Dedifferentiated amniotic fluid mesenchymal stem cell (primary cell): Measurements from ENCODE around the gene GPRIN1.

Experiments used
- DNase-seq: peaks from one replicate; pipeline ENCODE4 v3.0.0-alpha.2; 2016; ENCODE audit errors: extremely low spot score

Gene GPRIN1

DNA sequence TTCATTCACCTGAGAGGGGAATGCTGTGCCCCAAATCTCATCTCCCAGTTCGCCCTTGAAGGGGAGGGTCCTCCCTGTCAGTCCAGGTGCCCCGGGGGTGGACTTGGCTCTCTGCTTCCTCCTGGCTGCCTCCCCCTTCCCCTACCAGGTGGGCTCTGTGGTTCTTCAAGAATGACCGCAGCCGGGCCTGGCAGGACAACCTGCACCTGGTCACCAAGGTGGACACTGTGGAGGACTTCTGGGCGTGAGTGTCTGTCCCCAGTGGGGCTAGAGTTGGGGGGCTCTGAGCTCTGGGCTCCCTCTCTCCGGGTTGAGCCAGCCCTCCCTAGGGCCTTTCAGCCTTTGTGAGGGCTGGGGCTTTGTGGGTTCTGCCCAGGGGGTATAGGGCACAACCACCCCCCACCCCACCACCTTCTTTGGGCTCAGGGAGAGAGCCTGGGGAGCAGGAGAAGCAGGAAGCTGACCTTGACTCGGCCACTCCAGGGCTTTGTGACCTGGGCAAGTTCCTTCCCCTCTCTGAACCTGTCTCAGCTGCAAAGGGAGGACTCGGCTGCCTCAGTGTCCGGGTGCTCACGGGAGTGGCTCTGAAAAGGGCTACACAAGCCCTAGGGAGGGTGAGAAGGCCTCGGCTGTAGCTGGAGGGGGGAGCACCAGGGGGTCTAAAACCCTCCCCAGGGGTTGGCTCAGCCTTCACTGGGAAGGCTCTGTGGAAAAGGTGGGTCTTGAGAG lies 33.7 kb upstream of the GPRIN1 start:
- DNase-seq, result no peak

DNA sequence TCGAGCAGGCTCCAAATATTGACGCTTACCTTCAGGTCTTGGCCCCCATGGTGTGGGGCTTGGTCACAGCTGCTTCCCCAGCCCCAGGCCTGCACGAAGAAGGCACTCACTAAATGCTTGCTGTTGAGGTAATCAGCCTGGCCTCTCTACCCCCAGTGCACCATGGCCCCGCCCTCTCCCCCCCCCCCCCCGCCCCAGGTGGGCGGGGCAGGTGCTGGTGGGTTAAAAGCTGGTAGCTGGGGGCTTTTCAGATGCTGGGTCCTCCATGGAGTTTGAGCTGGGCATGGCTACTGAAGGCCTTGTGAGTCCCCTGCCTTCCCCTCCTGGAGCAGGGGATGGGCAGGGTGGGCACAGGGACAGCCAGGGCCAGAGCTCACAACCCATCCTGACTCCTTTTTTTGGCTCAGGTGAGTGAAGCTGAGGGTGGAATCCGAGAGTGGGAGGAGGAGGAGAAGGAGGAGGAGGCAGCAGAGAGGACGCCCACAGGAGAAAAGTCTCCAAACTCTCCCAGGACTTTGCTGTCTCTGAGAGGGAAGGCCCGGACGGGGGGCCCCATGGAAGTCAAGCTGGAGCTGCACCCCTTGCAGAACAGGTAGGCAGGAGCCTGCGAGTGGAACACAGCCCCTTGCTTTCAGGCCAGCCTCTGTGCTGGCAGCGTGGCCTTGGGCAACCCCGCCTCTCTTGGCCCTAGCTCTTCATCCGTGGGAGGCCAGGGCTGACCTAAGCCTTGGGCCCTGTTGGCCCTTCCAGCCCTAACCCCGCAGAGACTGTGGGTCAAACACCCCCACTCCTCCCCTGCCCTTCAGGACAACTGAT lies 32.9 kb upstream of the GPRIN1 start:
- DNase-seq, result no peak

- DNase-seq, result no peak
Observed at GRCh38 chr5:176640616-176641015, 30.7 kb upstream of the GPRIN1 start.

DNA sequence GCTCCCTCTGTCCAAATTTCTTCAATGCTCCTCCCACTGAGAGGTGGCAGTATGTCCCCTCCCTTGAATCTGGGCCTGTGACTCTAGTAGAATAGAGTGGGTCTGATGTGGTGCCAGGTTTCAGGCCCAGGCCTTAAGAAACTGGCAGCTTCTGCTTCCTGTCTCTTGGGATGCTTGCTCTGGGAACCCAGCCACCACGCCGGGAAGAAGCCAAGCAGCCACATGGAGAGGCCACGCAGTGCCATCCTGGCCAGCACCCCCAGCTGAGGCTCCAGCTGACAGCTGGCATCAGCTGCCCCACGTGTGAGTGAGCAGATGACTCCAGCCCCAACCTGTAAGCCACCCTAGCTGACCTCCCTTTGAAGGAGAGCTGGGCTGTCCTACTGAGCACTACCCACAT lies 30.0 kb upstream of the GPRIN1 start:
- DNase-seq, result no peak

DNA sequence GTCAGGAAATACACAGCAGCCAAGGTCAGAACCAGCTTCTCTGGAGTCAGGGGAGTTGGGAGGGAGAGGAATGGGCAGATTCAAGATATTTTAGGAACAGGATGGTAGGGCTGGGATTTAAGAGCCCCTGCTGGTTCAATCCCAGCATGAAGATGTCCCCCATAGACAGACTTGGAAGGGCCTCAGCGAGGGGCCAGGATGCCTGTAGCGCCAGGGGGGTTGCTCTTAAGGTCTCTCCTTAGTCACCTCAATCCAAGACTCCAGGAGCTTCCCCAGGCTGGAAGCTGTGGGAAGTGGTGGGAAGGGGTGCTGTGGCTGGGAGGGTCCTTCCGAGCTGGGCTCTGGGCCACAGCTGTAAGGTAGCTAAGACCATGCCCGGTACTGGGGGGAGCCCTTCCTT lies 29.3 kb upstream of the GPRIN1 start:
- no peak for DNase-seq

- no peak for DNase-seq
Observed at GRCh38 chr5:176638437-176638836, 28.5 kb upstream of the GPRIN1 start.

DNA sequence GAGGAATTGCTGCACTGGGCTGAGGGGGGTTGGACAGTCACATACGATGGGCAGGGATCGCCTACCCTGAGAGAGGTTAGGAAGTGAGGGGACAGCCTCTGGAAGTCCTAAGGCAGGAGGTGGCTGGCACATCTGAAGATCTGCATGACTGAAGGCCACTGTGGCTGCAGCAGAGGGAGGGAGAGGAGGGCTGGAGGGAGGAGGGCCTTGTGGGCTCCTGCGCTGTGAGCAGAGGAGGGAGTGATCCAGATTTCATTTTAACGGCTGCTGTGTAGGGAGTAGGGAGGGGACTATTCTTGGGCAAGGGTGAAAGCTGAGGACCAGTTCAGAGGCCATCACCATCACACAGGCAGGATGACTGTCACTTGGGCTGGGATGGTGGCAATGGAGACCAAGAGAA lies 27.6 kb upstream of the GPRIN1 start:
- DNase-seq, result no peak

DNA sequence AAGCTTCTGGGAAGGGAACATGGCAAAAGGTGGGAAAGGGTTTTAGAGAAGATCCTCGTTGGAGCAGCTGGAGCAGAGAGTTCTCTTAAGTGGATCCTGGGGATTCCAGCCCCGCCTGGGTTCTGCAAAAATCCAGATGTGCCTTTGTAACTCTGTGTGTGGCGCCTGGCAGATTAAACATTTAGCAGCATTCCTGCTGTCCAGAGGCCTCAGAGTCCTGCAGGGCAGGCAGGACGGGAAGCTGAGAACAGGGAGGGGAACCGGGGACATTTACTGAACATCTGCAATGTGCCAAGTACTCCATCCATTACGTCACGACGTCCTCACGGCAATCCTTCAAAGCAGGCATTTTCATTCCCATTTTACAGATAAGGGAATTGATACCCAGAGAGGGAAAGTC lies 26.5 kb upstream of the GPRIN1 start:
- no peak for DNase-seq

DNA sequence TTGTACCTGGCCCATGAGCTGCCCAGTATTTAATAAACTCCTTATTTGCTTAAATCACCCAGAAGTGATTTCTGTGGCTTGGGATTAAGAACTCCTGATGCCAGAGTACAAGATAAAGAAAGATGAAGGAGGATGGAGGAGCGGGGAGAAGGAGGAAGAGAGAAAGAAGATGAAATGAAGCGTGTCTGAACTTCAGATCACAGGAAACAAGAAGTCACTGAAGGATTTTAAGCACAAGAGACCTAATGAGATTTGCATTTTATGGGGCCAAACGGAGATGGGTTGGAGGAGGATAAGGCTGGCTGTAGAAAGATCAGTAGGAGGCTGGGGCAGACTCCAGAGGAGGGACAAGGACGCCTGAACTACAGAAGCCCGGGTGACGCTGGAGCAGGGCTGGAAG lies 23.6 kb upstream of the GPRIN1 start:
- DNase-seq, result no peak

DNA sequence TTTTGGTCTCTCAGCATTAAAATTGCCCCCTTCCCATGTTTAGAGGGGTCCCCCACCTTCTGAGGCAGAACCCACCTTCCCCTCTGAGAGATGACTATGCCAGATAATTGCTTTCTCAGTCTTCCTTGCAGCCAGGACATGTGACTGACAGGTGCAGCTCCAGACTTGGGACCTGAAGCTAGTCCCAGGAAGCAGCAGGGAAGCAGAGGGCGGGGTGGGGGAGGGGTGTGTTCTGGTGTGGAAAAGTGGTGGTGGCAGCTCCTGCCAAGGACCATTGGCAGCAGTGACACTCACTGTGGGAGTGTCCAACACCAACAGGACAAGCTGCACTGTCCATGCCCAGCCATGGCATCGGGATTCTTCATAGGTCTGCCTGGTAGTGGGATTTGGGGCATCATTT lies 22.8 kb upstream of the GPRIN1 start:
- DNase-seq, result no peak

GRCh38 chr5:176631383-176632200 lies 21.6 kb upstream of the GPRIN1 start:
- DNase-seq, result no peak

DNA sequence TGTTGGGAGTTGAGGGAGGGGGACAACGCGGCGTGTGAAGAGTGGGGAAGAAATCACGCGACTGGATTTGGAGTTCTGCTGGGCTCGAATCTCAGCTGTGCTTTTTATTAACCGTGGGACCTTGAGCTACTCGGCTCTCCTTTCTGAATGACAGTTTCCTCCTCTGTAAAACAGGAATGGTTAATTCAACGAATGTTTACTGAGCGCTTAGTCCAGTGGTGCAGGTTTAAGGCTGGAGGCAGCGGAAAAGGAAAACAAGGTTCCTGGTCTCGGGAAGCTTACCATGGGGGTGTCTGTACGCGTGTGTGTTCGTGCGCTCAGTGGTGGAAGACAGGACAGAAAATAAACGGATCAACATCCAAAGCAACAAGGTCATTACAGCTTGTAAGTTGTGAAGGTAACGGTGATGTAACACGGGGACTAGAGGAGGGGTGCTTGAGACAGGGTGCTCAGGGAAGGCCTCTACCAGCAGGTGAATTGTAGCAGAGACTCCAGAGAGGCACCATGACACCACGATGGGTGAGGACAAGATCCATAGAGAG lies 20.8 kb upstream of the GPRIN1 start:
- DNase-seq, result no peak

DNA sequence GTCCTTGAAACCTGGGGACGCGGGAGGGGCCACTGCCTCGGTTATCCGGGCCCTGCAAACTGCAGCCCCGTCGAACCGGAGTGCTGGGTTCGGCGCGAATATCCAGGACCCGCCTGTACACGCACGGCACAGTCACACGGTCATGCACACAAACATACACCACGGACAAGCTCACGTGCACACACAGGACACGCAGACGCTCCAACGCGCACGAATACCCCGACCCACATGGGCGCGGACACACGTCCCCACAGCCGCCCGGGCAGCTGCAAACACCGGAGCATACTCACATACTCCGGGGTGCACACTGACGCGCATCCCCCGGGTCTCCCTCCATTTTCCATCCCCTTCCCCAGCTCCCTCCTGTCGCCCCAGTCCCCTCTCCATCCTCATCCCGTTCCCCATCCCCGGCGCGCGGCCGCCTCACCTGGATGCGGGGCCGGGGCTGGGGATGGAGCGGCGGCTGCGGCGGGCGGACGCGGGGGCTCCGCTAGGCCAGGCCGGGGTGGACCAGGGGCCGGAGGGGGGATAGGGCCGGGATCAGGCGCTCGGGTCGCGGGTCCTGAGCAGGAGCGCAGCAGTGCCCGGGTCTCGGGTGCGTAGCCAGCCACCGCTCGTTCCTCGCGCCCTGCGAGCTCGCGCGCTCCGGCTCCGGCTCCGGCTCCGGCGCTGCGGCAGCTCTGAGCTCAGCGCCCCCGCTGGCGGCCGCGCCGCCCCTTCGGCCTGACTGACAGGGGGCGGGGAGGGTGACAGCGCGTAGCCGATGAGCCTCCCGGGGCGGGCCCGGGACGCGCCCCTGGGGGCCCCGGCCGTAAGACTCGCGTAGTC lies 20.1 kb upstream of the GPRIN1 start, which contains the start of the genes EIF4E1B and SNCB:
Gene EIF4E1B, plus strand, starts transcription at position 823 of the 828 bp plus-strand sequence. CDS start 12,113 bp downstream, outside the sequence.
Gene SNCB, minus strand, starts transcription at position 682 of the 828 bp plus-strand sequence. CDS start 880 bp downstream, outside the sequence.
- DNase-seq, result no peak

DNA sequence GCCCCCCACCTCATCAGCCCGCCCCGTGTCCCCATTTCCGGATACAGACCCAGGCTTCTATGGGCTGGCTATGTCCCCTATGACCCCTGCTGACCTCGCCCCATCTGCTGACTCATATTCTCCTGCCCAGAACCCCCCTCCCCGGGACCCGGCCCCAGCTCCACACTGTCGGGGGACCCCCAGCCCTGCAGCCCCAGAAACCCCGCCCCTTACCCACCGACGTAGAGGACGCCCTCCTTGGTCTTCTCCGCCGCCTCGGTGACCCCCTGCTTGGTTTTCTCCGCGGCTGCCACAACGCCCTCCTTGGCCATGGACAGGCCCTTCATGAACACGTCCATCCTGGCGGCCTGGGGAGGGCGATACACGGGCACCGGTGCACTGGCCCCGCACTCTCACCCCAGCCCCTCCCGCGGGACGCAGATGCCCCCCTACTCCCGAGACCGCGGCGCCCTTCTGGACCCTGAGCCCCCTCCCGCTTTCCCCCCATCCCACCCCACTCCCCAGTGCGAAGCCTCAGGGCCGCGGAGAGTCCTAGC lies 19.4 kb upstream of the GPRIN1 start:
- no peak for DNase-seq

GRCh38 chr5:176628406-176629228 lies 18.7 kb upstream of the GPRIN1 start:
- DNase-seq, result no peak

DNA sequence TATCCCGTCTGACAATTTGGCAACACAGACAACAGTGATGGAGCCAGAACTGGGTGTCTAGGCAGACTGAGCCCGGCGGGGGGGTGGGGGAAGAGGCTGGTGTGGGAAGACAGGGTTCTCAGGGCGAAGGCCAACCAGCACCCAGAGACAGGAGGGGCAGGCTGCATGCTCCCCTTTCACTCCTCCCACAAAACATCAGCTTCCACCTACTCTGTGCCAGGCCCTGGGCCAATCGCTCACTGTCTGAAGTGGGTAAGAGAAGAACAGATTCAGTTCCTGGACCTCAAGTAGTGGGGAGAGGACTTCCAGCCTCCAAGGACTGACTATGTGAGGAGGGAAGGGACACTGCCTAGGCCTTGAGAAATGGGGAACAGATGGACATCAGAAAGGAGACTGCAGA lies 17.6 kb upstream of the GPRIN1 start:
- DNase-seq, result no peak

- no peak for DNase-seq
Observed at GRCh38 chr5:176626876-176627236, 16.9 kb upstream of the GPRIN1 start.

DNA sequence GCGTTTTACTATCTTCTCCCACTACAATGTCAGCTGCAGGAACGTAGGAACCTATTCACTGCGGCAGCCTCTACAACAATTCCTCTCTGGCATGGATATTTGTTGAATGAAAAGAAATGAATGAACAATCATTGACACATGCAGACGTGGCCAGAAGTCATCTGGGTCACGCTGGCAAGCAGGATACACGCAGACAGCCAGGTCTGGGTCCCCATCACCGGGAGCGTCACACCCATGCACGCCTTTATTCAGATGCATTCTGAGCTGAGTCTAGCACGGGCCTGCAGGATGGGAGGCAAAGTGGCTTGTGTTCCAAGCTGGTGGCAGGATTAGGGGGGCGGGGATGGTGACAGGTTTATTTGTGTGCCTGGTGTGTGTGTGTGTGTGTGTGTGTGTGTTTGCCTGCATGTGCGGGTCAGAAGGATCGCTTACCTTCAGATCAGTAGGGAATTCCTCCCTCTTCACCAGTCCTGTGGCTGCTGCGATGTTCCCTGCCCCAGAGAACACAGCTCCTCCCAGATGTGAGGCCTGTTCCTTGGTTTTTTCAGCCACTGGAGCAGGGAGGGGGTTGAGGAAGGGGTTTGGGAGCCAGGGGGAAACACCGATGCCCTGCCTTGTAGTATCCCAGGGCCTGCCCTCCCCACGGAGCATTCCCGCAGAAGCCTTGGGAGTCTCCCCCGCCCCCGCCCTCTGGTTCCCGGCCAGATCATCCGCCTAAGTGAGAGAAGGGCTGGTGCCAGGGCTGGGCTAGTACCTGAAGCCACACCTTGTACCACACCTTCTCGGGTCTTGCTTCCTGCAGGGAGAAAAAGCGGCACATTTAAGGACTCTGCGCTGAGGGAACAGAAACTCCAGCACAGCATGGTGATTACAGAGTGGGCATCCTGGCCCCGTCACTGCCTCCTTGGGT lies 16.3 kb upstream of the GPRIN1 start:
- DNase-seq, result no peak

- no peak for DNase-seq
Observed at GRCh38 chr5:176625512-176625911, 15.6 kb upstream of the GPRIN1 start.
